ENCODE results near the gene FSIP1. TPM values are rescaled to one million over a fixed set of nuclear protein-coding genes. Genes with fewer than 3 reads are reported as not detected.

FSIP1 gene
- total RNA-seq, 6 experiments from 2014 or later: 0.07 to 0.74 (median 0.35) TPM; not detected in 1

DNA sequence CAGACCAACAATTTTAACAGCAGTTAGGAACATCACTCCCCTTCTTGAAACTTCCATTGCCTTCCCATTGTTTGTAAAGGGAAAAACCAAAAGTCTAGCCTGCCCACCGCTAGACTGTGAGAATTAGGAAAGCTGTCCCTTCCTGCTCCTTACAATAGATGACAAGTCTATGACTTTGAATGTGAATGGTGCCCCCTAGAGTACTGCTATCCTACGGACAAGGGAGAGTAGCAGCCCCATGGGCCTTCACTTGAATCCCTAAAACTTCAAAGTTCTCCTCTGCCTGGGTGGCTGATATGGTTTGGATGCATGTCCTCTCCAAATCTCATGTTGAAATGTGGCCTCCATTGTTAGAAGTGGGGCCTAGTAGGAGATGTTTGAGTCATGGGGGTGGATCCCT lies 41.0 kb upstream of the FSIP1 start:
- H3K9me3 ChIP-seq: no peaks in the 10 kb centered on the region
- intact Hi-C loops (cut with DNase I): no loop called here
- no peak overlapping the region for H3K27ac ChIP-seq
- no peaks in the 10 kb centered on the region for H3K27me3 ChIP-seq
- no peaks in the 10 kb centered on the region for H3K36me3 ChIP-seq
- H3K4me3 ChIP-seq: no peak overlapping the region
- ATAC-seq: no peak
- WGBS (ENCODE audit: insufficient coverage, low coverage, low lambda C conversion rate, missing lambda C conversion rate): 79% methylated on average over 2 of the region's 2 CpGs
- no peak for DNase-seq
- H3K4me1 ChIP-seq: peaks cover 0 to 5% (median 0%) of the 10 kb centered on the region in 4 donors
- TF ChIP-seq, protein P1, sequence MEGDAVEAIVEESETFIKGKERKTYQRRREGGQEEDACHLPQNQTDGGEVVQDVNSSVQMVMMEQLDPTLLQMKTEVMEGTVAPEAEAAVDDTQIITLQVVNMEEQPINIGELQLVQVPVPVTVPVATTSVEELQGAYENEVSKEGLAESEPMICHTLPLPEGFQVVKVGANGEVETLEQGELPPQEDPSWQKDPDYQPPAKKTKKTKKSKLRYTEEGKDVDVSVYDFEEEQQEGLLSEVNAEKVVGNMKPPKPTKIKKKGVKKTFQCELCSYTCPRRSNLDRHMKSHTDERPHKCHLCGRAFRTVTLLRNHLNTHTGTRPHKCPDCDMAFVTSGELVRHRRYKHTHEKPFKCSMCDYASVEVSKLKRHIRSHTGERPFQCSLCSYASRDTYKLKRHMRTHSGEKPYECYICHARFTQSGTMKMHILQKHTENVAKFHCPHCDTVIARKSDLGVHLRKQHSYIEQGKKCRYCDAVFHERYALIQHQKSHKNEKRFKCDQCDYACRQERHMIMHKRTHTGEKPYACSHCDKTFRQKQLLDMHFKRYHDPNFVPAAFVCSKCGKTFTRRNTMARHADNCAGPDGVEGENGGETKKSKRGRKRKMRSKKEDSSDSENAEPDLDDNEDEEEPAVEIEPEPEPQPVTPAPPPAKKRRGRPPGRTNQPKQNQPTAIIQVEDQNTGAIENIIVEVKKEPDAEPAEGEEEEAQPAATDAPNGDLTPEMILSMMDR (IDR thresholded peaks at IDR 0.05): no peak
- TF ChIP-seq POLR2A (IDR thresholded peaks at IDR 0.05): no peak

GRCh38 chr15:39820050-39820602 lies 37.5 kb upstream of the FSIP1 start:
- Histone ChIP-seq H3K36me3 (no peaks in the 10 kb centered on the region), H3K4me1 (no peaks in the 10 kb centered on the region), H3K9me3 (no peaks in the 10 kb centered on the region), H3K27me3 (no peaks in the 10 kb centered on the region), H3K27ac (no peak overlapping the region), H3K4me3 (no peak overlapping the region)
- ATAC-seq (no peak), DNase-seq (no peak)
- 28% methylated on average over 3 of the region's 3 CpGs for WGBS (ENCODE audit: insufficient coverage, low coverage, low lambda C conversion rate, missing lambda C conversion rate)
- TF ChIP-seq POLR2A (IDR thresholded peaks at IDR 0.05): no peak
- TF ChIP-seq, protein P1 (IDR thresholded peaks at IDR 0.05): no peak
- intact Hi-C loops (cut with DNase I): no loop called here

GRCh38 chr15:39819533-39819932 lies 36.9 kb upstream of the FSIP1 start:
- no peaks in the 10 kb centered on the region for H3K36me3 ChIP-seq
- 94% methylated on average over 3 of the region's 3 CpGs for WGBS (ENCODE audit: insufficient coverage, low coverage, low lambda C conversion rate, missing lambda C conversion rate)
- TF ChIP-seq, protein P1 (IDR thresholded peaks at IDR 0.05): no peak
- no peak for TF ChIP-seq POLR2A (IDR thresholded peaks at IDR 0.05)
- no peak for ATAC-seq
- intact Hi-C loops (cut with DNase I): no loop called here
- no peaks in the 10 kb centered on the region for H3K9me3 ChIP-seq
- H3K4me3 ChIP-seq: no peak overlapping the region
- DNase-seq: no peak
- H3K27me3 ChIP-seq: no peaks in the 10 kb centered on the region
- no peaks in the 10 kb centered on the region for H3K4me1 ChIP-seq
- H3K27ac ChIP-seq: no peak overlapping the region

GRCh38 chr15:39817892-39818291 lies 35.3 kb upstream of the FSIP1 start:
- H3K9me3 ChIP-seq: no peaks in the 10 kb centered on the region

More at GRCh38 chr15:39817892-39818291, 35.3 kb upstream of the FSIP1 start:
- Histone ChIP-seq H3K4me3 (no peak overlapping the region), H3K36me3 (no peaks in the 10 kb centered on the region), H3K27me3 (no peaks in the 10 kb centered on the region), H3K4me1 (no peaks in the 10 kb centered on the region), H3K27ac (no peak overlapping the region)
- no peak for TF ChIP-seq POLR2A (IDR thresholded peaks at IDR 0.05)
- TF ChIP-seq, protein P1 (IDR thresholded peaks at IDR 0.05): no peak
- ATAC-seq: no peak
- intact Hi-C loops (cut with DNase I): no loop called here
- DNase-seq: no peak
